Activated naive CD8-positive, alpha-beta T cell treated with anti-CD3 and anti-CD28 coated beads, Interleukin-2, amount 50 U/mL, for 24 hours (primary cell): ENCODE data around the gene MYLK.

Source experiments
- ATAC-seq: fragments of 150-1000 bp; cut with Tn5 transposase; one replicate; pipeline ENCODE4 v1.10.0; 2021
- DNase-seq: peaks from one replicate; pipeline ENCODE4 v3.0.0; 2021
- H3K27ac Mint-ChIP-seq: one replicate; pipeline ENCODE4 v1.8.0; 2021; ENCODE audit warnings: mild to moderate bottlenecking, mixed read lengths
- H3K27me3 Mint-ChIP-seq: one replicate; pipeline ENCODE4 v1.8.0; 2021; ENCODE audit warnings: mixed read lengths
- H3K36me3 Mint-ChIP-seq: one replicate; pipeline ENCODE4 v1.8.0; 2021; ENCODE audit warnings: low read depth, mixed read lengths
- H3K4me1 Mint-ChIP-seq: one replicate; pipeline ENCODE4 v1.8.0; 2021; ENCODE audit warnings: mixed read lengths
- H3K4me3 Mint-ChIP-seq: one replicate; pipeline ENCODE4 v1.8.0; 2021; ENCODE audit warnings: mild to moderate bottlenecking, moderate library complexity, mixed read lengths
- H3K9me3 Mint-ChIP-seq: one replicate; pipeline ENCODE4 v1.8.0; 2021; ENCODE audit warnings: mixed read lengths

MYLK gene

DNA sequence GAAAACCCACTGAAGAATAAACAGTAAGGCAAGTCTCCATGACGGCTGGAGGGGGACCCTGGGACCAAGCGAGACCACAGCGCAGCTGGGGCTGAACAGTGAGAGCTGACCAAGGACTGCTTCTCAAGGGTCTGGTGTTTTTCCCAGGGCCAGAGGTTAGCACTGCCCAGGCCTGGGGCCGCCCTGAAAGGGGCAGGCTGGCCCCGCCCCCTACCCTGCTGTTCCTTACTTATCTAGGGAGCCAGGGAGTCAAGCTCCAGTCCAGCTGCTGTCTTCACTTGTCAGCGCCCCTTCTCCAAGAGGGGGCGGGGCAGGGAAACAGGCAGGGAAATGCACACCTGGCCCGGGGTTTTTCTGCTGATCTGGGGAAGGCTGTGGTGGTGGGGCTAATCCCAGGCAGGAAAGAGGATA is 247.7 kb downstream of the MYLK start:
- Mint-ChIP-seq H3K4me3 (no peak overlapping the region), H3K4me1 (no peaks in the 10 kb centered on the region), H3K27me3 (no peaks in the 10 kb centered on the region), H3K27ac (no peak overlapping the region), H3K36me3 (peaks cover 2% of the 10 kb centered on the region), H3K9me3 (no peaks in the 10 kb centered on the region)
- no peak for ATAC-seq
- DNase-seq: no peak

DNA sequence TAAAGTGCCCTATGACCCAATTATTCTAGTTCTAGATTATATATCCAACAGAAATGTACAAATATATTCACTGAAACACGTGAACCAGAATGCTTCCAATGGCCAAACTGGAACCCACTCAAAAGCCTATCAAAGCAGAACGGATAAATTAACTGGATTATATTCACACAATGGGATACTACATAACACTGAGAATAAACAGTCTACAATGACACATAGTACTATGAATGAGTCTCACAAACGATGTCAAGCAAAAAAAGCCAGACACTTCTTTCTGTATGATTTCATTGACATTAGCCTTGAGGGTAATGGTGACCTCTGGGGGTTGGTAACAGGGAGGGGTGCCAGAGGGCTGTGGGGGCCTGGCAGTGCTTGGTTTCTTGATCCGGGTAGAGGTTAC is 248.4 kb downstream of the MYLK start:
- Mint-ChIP-seq H3K27me3 (no peaks in the 10 kb centered on the region), H3K4me3 (no peak overlapping the region), H3K36me3 (peaks cover 5% of the 10 kb centered on the region), H3K4me1 (no peaks in the 10 kb centered on the region), H3K27ac (no peak overlapping the region), H3K9me3 (no peaks in the 10 kb centered on the region)
- ATAC-seq (no peak), DNase-seq (no peak)

DNA sequence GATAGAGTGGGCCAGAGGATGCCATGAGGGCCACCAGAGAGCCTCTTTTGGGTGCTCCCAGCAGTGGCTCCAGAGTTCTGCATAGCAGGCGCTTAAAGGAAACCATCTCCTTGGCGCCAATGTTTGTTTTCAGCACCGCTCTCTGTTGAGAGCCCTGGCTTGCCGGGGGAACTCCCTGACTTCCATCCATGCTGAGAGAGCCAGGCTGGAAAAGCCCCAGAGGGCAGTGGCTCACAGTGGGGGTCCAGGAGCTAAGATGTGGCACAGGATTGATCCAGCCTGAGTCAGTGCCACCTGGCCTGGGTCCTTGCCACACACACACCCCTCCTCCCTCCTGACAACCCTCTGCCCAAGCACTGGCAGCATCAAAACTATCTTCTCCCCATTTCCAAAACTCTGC is 248.9 kb downstream of the MYLK start:
- Mint-ChIP-seq H3K4me3 (no peak overlapping the region), H3K27ac (no peak overlapping the region), H3K36me3 (peaks cover 5% of the 10 kb centered on the region), H3K4me1 (no peaks in the 10 kb centered on the region), H3K27me3 (no peaks in the 10 kb centered on the region), H3K9me3 (no peaks in the 10 kb centered on the region)
- ATAC-seq (no peak), DNase-seq (no peak)

DNA sequence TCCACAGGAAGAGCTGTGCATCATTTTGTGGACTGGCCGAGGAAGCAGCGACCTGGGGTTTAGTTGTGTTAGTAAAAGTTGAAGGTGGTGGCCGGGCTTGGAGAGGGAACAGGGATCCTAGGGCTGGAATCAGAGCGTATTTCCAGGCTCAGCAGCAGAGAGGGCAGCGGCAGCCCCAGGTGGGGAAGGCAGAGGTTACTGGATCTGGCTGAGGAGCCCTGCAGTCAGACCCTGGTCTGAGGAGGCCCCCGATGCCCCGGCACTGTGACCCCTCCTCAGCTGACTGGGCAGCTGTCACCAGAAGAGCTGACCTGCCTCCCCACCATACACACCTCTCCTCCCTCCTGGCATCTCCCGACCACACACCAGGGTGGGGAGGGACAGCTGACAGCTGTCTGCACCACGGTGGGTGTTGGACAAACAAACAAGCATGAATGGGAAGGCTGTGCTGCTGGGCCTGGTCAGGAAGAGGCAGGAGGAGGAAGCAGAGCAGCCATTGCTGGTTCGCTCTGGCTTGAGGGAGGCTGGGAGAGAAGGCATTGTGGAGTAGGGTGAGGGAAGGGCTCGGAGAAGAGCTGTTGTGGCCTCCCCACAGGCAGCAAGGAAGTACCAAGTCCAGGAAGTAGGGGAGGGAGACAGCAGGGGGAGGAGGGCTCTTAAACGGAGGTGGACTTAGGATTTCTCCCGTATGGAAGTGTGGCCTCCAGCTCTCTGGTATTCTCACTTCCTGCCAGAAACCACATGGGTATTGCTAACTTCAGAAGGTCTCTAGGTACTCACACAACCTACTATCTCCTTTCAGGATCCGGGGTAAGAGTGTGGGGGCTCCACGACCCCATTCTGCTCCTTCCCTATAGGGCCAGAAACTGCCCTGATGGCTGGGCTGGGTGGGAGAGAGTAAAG is 249.7 kb downstream of the MYLK start:
- peaks cover 5% of the 10 kb centered on the region for H3K36me3 Mint-ChIP-seq
- H3K27ac Mint-ChIP-seq: no peak overlapping the region
- ATAC-seq (no peak), DNase-seq (no peak)
- H3K4me1 Mint-ChIP-seq: no peaks in the 10 kb centered on the region
- H3K27me3 Mint-ChIP-seq: no peaks in the 10 kb centered on the region
- H3K4me3 Mint-ChIP-seq: no peak overlapping the region
- H3K9me3 Mint-ChIP-seq: no peaks in the 10 kb centered on the region

DNA sequence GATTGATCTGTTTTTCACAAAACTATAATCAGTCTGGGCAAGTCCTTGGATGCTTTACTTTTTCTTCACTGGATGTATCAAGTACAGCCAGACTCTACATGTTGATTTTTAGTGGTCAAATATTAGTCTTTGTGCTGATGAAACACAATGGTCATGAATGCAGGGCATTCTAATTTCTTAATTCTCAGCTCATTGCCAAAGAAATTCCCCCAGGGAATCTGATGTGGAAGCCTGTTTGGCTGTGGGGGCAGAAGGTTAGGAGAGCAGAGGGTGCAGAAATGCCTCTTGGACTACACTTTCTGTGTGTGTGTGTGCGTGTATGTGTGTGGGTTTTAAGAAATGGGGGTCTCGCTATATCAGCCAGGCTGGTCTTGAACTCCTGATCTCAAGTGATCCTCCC is 250.6 kb downstream of the MYLK start:
- H3K4me1 Mint-ChIP-seq: no peaks in the 10 kb centered on the region
- DNase-seq (no peak), ATAC-seq (no peak)
- H3K4me3 Mint-ChIP-seq: no peak overlapping the region
- H3K27ac Mint-ChIP-seq: no peak overlapping the region
- peaks cover under 1% of the 10 kb centered on the region for H3K27me3 Mint-ChIP-seq
- H3K9me3 Mint-ChIP-seq: no peaks in the 10 kb centered on the region
- H3K36me3 Mint-ChIP-seq: peaks cover 5% of the 10 kb centered on the region

DNA sequence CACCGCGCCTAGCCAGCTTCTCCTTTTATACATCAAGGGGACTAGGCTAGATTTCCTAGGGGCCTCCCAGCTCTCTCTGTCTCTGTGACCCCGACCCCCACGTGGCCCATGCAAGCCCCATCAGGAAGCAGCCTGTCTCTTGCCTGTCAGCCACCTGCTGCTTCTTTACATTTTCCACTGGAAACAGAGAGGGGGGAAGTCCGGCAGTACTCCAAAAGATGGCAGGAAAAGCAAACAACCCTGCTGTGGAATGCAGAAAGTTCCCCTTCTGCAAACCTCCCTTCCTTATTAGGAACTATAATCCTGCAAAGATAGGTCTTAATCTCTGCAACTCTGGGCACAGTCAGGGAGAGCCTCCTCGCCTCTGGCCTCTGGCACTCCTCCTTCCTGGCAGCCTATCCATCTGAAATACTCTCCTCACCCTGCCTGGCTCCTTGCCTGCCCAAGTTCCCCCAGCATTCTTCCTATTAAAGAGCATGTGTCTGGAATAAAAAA is 251.9 kb downstream of the MYLK start:
- Mint-ChIP-seq H3K4me3 (no peak overlapping the region), H3K9me3 (no peaks in the 10 kb centered on the region), H3K36me3 (peaks cover 5% of the 10 kb centered on the region), H3K27ac (no peak overlapping the region), H3K27me3 (peaks cover 2% of the 10 kb centered on the region), H3K4me1 (no peaks in the 10 kb centered on the region)
- ATAC-seq (no peak), DNase-seq (no peak)

DNA sequence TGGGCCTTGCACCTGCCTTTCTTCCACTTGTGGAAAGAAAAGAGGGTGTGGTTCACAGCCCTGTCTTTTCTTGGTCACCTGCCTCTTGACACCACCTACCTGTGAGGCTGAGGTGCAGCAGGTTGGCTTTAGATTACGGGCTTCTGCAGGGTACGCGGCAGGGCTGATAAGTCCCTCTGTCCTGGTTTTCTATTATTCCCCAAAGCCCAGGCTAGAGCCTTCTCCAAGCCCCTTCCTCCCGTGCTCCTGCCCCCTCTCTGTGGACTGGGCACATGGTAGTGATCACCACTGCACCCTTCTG is 254.4 kb downstream of the MYLK start:
- peaks cover 2% of the 10 kb centered on the region for H3K27me3 Mint-ChIP-seq
- H3K4me3 Mint-ChIP-seq: no peak overlapping the region
- H3K27ac Mint-ChIP-seq: no peak overlapping the region
- no peaks in the 10 kb centered on the region for H3K4me1 Mint-ChIP-seq
- peaks cover 5% of the 10 kb centered on the region for H3K36me3 Mint-ChIP-seq
- ATAC-seq (no peak), DNase-seq (no peak)
- H3K9me3 Mint-ChIP-seq: no peaks in the 10 kb centered on the region

DNA sequence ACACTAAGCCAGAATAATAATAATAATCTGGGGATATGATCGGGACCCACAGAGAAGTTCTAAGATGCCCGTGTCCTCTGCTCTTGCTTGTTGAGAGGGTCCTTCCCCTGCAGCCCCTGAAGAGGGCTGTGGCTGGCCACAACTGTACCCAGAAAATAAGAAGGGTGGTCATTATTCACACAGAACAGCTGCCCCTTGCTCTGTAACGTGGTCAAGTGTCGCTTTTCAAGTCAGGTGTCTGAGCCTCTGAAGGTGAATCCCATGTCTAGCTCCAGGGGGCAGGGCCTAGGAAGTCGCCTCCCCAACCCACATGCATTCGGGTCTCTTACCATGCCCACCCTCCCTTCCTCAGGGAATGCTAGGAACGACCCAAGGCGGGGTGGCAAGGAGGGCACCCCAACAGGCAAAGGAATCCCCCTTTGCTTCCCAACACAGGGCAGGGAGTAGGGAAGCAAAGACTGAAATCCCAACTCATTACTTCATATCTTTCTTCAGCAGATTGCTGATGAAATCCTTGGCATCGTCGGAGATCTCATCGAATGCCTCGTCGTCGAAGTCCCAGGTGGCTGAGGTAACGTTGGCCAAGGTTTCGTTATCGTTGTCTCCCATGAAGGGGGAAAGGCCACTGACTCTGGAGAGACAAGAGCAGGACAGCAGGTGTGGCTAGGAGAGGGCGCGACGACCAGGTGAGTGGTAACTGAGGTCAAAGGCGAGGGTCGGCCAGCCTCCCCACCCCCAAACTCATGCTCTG is 255.0 kb downstream of the MYLK start:
- peaks cover 5% of the 10 kb centered on the region for H3K36me3 Mint-ChIP-seq
- no peak overlapping the region for H3K27ac Mint-ChIP-seq
- H3K9me3 Mint-ChIP-seq: no peaks in the 10 kb centered on the region
- H3K27me3 Mint-ChIP-seq: peaks cover 2% of the 10 kb centered on the region
- H3K4me1 Mint-ChIP-seq: no peaks in the 10 kb centered on the region
- ATAC-seq: no peak
- H3K4me3 Mint-ChIP-seq: no peak overlapping the region
- DNase-seq: no peak

DNA sequence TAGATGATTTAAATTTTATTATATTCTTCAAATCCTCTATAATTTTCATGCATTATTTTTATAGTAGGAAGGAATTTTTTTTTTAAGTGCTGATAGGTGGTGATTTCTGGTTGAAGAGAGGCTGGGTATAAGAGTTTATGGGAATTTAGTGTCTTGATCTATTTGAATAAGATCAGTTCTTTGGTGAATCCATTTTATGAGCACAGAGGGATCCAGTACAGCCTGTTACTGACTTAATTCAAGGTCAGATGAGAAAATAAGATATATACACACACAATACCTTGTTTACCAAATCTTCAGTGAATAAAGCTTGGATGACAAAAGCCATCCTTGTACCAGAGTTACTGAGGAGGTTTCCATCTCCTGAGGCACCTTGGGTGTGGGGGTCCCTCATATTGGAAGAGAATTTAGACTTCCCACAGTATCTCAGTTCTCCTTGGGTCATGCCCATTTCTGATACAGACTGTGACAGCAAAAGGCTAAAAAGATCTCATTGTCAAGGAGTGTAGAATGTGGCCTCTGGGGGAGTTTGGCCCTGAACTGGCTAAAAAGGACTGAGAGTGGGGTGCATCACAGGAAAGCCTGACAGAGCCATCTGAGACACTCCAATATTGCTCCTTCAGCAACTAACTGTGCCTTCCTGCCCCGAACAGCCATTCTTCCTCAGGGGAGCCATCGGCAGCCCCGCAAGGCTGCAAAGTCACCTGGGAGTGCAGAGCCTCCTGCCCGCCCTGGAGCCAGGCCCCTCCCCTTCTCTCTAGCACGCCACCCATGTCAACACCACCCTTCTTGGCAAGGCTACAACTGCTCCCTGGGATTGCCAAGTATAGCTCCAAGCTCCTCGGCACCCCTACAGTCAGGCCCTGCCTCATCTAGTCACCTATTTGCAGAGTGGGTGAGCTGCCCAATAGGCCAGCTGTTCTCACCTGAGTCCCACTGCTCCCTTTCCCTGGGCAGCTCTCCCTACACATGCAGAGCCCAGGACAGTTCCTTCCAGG is 256.2 kb downstream of the MYLK start:
- Mint-ChIP-seq H3K27me3 (peaks cover 2% of the 10 kb centered on the region), H3K4me3 (no peak overlapping the region), H3K27ac (no peak overlapping the region), H3K4me1 (no peaks in the 10 kb centered on the region), H3K9me3 (no peaks in the 10 kb centered on the region), H3K36me3 (peaks cover 3% of the 10 kb centered on the region)
- ATAC-seq (no peak), DNase-seq (no peak)

DNA sequence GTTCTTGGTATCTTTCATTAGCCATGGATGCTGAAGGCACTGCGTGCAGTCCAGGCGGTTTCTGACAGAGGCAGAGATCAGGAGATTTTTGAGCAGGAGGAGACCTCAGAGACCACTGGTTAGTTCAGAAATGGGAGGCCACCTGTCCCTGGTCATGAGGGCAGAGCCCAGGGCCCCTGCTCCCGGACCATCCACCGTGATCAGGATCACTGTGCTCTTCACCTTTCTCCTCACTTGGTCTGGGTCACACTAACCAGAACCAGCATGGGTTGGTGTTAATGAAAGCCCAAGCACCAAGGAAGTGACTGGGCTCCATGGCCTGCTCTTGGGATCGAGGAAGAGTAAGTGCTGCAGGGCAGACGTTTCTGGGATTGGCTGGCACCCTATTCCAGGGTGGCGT is 257.3 kb downstream of the MYLK start:
- no peak overlapping the region for H3K27ac Mint-ChIP-seq
- H3K4me3 Mint-ChIP-seq: no peak overlapping the region
- H3K27me3 Mint-ChIP-seq: peaks cover 2% of the 10 kb centered on the region
- ATAC-seq (no peak), DNase-seq (no peak)
- H3K9me3 Mint-ChIP-seq: no peaks in the 10 kb centered on the region
- peaks cover 3% of the 10 kb centered on the region for H3K36me3 Mint-ChIP-seq
- no peaks in the 10 kb centered on the region for H3K4me1 Mint-ChIP-seq

DNA sequence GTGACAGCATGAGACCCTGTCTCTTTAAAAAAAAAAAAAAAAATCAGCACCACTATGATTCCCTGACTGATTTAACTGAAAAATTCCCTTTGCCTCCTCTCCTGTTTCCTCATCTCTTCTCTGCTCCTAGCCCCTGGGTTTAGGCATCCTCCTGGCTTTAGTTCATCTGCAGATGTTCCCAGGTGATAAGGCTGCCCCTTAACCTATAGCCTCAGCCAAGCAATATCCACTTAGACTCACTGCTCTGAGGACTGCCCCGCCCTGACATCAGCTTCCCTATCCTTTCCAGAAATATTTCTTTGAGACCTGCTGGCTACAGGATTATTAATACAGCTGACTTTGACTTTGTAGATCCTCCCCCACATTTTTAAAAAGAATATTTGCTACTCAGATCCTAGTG is 259.8 kb downstream of the MYLK start:
- Mint-ChIP-seq H3K27ac (no peak overlapping the region), H3K27me3 (peaks cover 2% of the 10 kb centered on the region), H3K4me3 (no peak overlapping the region), H3K4me1 (no peaks in the 10 kb centered on the region), H3K9me3 (no peaks in the 10 kb centered on the region), H3K36me3 (no peaks in the 10 kb centered on the region)
- no peak for DNase-seq
- no peak for ATAC-seq

DNA sequence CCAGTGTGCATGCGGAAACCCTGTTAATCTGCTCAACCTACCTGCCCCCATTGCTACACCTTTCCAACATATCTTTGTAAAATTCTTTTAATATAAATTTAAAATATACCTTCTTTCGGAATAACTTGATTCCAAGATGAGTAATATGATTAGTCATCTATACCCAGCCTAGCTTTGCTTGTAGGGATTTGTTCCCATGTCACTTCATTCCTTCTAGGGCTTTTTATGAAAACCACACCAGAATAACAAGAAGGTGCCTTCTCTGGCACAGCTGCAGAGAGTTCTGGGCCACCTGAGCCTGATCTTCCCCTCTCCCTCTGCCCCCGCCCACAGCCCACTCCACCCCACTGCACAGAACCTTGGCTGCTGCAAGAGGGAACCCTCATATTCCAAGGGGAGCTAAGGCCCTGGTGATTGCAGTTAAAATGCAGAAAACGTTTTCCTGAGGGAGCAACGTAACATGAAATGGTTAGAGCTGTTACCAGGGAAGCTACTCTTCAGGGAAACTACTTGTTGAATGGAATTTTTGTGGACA is 260.7 kb downstream of the MYLK start:
- no peak for ATAC-seq
- H3K4me3 Mint-ChIP-seq: no peak overlapping the region

DNA sequence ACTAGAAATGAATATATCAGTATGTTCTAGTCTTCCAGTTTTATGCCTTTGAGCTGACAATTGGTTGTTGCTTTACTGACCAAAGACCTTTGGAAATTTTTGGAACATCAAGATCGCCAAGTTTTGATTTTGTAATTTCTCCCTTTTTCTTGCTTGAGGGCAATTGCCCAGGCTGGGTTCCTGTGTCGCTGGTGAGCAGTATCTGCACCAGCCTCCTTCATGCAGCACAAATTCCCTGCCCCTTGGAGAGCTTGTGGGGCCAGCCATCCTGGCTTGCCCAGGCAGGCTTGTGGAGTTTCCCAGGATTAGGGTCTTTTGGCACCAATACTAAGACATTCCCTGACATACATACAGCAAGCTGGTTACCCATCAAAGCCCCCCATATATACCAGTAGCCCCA is 261.4 kb downstream of the MYLK start:
- Mint-ChIP-seq H3K36me3 (no peaks in the 10 kb centered on the region), H3K9me3 (no peaks in the 10 kb centered on the region), H3K4me3 (no peak overlapping the region), H3K4me1 (no peaks in the 10 kb centered on the region), H3K27me3 (no peaks in the 10 kb centered on the region), H3K27ac (no peak overlapping the region)
- ATAC-seq (no peak), DNase-seq (no peak)

More for the DNA sequence above, 260.7 kb downstream of the MYLK start:
- no peaks in the 10 kb centered on the region for H3K4me1 Mint-ChIP-seq
- no peak for DNase-seq
- no peaks in the 10 kb centered on the region for H3K36me3 Mint-ChIP-seq
- no peak overlapping the region for H3K27ac Mint-ChIP-seq
- H3K27me3 Mint-ChIP-seq: peaks cover under 1% of the 10 kb centered on the region
- H3K9me3 Mint-ChIP-seq: no peaks in the 10 kb centered on the region

DNA sequence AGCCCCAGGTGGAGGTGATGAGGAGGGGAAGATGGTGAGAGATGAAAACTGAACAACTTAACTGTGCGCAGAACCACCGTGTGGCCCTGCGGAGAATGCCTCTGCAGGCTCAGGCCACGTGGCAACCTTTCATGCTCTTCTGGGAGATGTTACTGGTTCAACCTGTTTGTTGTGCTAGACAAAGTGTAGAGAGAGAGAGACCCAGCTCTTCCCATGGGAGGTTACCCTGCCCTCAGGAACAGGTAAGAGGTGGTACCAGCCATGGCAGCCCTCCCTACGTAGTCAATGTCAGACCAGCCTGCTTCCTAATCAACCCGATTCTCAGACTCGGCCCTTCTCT is 262.3 kb downstream of the MYLK start:
- H3K27me3 Mint-ChIP-seq: no peaks in the 10 kb centered on the region
- no peak overlapping the region for H3K4me3 Mint-ChIP-seq
- H3K9me3 Mint-ChIP-seq: no peaks in the 10 kb centered on the region
- H3K36me3 Mint-ChIP-seq: no peaks in the 10 kb centered on the region
- no peak overlapping the region for H3K27ac Mint-ChIP-seq
- no peaks in the 10 kb centered on the region for H3K4me1 Mint-ChIP-seq
- DNase-seq: no peak
- ATAC-seq: no peak
